SIG-M5 treated with dmso at 0.1 percent for 504 hours (cell line): ENCODE measurements around the gene RASGEF1C.

Experiments
- DNase-seq: peaks from one replicate; lab custom pipeline; 2025; ENCODE audit not compliant: unreplicated experiment; lab: John Stamatoyannopoulos, UW

RASGEF1C gene

DNA sequence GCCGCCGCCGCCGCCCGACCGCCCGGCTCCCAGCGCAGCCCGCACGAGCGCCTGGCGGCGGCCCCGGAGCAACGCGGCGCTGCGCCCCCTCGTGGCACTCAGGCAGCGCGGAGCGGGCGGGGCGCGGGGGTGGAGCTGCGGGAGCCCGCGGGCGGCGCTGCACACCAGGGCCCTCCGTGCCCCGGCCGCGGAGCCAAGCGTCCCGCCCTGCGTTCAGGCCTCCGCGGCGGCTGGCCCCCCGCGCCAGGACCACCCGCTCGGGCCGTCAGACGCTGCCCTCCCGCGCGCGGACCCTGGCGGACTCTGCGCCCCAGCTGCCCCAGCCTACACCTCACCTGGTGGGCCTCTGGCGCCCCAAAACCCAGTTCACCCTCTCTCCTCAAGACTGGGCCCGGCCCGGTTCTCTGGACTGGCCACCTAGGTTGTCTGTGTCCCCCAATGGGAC lies at the start of gene RASGEF1C:
Gene RASGEF1C (minus strand): TSS at position 75 of the 445 bp plus-strand sequence. CDS start 71,159 bp downstream, outside the sequence.
- DNase-seq = peak; percentile 41

DNA sequence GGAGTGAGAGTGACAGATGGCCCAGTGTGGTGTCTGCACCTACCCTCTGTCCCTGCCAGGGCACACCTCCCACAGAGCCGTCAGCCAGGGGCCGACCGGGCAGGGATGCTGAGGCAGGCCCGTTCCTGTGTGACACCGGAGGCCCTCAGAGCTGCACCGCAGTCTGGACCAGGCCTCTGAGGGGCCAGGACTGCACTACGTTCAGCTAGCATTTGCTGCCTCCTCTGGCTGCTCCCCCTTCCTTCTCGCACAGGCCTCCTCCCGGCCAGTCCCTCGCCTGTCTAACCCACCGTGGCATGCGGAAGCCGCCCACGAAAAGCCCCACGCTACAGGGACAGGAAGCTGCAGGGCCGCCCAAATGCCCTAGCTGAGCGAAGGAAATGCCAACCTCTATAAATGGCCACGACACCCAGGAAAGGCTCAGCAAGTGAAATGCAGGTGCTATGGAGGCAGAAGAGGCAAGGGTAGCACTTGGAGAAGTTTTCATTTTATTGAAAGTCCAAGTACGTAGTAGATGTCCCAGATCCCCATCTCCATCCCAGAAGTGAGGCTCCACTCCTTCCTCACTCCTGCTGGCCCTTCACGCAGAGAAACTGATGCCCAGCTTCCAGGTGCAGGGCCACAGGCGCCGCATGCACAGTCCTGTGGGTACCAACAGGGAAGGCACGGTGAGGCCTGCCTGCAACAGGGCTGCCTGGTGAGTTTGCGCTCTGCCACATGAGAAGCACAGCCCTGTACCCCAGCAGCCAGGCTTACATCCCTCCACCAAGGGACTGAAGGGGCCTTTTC lies 44.2 kb upstream of the RASGEF1C start:
- DNase-seq = no peak

DNA sequence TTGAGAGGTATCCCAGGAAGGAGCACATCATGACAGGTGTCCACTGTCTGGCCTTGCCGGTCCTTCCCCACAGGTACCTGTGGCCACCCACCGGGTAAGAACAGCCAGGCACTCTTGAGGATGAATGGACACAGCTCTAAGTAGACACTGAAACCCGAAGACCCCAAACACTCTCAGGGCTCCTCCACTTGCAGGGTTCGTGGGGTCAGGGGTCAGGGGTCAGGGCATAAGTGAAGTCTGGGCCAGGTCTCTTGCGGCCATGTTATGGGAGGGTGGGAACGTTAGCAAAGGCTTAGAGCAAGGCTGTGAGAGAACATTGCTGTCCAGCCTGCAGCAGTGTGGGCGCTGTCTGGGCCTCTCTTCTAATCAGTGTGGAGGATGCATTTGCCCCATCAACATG lies 42.9 kb upstream of the RASGEF1C start:
- DNase-seq = no peak

DNA sequence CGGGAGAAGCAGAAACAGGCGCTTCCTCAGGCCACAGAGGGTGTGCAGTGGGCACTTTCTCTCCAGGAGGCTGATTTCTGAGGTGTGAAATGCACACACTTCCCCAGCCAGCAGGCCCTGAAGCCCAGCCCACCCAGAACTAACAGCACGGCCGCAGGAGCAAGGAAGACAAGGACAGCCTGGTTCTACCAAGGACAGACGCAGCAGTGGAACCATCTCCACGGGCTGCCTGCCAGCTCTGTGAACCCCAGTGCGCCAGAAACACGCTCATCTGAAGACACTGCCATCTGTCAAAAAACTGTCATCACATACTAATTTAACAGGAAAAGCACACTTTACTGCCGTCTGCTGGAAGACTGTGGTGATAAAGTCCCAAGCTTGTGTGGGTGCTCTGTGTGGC lies 42.1 kb upstream of the RASGEF1C start:
- no peak for DNase-seq

DNA sequence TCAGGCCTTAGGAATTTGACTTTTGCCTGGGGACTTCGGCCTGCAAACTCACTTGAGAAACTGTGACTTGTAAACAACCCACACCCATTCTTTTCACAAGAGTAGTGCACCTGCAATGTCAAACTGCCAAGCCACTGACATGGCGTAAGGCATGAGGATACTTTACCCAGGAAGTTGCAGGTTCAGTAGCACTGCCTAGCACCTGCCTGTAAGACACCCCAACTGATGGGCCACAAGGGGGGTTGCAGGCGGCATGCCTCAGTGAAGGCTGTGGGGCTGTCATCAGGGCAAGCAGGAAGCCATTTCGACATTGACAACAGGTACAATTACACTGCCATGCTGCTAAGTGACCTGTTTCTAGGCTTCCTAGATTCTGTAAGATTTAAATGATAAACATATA lies 41.3 kb upstream of the RASGEF1C start:
- no peak for DNase-seq

DNA sequence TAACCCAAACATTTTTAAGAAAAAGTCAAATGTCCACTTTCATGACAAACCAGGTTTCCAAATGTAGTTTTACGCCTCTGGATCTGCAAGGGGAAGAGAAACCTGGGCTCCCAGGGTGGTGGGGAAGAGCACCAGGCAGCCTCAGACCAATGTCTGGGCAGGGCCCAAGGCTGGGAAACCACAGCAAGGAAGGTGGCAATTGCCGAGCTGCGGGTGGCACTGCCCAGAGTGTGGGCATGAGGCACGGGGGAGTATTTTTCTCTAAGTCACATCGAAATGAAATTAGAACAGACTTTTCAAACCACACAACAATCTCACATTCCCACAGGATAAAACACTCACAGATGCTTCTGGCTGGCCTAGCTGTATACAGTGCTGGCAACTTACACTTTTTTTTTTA lies 32.6 kb upstream of the RASGEF1C start:
- no peak for DNase-seq

DNA sequence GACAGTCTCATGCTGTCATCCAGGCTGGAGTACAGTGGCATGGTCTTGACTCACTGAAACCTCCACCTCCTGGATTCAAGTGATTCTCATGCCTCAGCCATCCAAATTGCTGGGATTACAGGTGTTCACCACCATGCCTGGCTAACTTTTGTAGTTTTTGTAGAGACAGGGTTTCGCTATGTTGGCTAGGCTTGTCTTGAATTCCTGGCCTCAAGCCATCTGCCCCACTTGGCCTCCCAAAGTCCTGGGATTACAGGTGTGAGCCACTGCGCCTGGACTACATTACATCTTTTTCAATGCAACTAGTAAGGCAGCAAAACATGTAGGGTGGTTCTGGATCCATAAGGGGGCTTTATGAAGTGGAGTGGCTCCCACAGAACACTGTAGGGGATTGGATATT lies 29.6 kb upstream of the RASGEF1C start:
- DNase-seq = no peak

DNA sequence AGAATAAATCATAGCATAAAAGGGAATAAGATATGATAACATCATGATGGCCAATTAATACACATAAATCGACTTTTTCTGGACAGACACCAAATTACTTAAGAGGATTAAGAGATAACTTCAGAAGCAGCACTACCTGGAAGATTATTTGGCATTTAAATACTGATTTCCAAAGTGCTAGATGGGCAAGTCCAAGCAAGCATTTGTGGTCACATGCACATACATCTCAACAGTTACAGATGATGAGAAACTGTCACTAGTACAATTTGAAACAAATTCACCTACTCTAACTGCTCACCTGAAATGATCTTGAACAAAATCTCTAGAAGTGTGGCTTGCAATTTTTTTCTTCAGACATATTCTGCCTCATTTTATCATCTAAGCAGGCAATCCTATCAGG lies 26.8 kb upstream of the RASGEF1C start:
- no peak for DNase-seq

DNA sequence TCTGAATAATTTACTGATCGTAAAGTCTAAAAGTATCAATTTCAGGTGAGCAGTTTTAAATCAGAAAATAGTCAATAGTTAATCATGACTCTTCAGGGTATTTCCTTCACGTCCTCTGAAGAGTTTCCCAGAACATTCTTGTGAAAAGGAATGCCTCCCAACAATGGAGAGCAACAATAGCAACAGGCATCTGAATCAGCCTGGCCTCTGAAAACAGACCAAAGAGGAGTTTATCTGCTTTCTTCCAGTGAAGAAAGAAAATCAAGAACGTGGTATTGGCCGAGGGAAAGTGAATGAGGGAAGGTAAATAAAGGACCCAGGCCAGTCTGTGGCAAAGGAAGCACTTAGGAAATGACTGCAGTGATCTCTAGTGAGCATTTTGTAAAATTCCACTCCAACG lies 26.1 kb upstream of the RASGEF1C start:
- DNase-seq = no peak

DNA sequence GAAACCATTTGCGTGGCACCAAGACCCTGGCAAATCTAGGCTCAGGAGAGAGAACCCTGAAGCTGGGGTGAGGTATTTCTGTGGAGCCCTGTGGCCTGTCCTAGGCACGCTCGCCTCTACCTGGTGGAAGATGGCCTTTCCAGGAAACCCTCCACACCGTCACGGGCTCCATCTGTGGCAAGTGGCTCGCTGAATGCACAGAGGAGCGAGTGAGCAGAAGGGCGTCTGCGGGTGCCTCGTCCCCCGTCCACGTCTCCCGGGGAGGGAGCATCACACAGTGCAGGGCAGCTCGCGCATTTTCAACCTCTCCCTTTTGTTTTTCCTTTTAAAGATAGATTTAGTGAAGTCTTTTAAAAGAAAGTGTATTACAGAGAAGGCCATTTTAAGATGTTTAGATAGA lies 25.3 kb upstream of the RASGEF1C start:
- DNase-seq = no peak

DNA sequence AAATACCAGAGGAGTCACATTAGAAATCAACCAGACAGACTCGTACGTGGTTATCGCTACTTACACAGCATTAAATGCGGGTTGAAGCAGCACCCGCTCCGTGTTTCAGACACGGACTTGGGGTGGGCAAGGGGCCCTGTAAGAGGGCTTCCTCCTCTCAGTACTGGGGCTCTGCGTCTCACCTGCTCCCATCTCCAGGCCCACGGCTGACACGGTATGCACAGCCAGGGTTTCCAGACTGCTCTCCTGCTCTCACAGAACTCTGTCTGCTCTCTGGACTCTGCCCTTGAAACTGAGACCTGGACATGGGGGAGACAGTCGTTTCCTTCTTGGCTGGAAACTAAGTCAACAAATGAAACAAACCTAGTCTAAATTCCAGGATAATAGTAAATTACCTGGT lies 24.7 kb upstream of the RASGEF1C start:
- DNase-seq = no peak

DNA sequence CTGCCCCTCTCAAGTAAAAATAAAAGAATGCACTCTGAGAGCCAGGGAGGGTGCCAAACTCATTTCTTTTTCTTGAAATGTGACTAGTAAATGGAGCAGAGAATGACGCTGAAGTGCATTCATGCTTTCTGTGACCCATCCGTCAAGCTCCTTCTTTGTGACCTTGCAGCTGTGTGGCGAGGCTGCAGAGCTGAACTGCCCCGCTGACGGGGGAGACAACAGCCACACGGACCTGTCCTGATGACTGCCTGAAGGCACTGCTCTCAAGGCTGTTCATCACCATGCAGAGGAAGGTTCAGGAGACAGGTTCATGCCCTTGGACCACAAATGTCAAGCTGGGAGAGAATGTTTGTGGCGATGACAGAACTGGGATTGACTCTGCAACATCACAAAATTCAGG lies 21.0 kb upstream of the RASGEF1C start:
- DNase-seq = no peak

DNA sequence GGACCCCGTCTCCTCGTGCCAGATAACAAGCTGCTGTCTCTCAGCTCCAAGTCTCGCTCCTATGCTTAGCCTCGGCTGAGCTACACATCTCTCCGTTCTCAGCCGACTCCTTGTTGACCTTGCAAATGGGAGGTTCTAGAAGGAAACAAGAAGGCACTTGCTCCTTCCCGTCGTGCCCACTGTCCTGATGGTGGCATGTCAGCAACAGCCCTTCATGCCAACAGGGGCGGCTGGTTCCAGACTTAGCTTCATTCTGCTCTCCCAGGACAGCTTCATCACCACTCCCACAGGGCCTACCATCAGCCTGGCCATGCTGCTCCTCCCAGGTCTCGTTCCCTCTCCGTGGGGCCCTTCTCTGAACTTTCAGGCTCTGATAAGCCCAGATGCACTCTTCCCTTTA lies 13.0 kb upstream of the RASGEF1C start:
- no peak for DNase-seq

DNA sequence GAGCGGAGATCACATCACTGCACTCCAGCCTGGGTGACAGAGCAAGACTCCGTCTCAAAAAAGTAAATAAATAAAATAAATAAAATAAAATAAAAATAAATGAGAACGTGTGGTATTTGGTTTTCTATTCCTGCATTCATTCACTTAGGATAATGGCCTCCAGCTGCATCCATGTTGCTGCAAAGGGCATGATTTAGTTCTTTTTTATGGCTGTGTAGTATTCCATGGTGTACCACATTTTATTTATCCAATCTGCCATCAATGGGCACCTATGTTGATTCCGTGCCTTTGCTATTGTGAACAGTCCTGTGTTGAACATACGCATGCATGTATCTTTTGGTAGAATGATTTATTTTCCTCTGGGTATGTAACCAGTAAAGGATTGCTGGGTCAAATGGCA lies 8.8 kb upstream of the RASGEF1C start:
- no peak for DNase-seq

DNA sequence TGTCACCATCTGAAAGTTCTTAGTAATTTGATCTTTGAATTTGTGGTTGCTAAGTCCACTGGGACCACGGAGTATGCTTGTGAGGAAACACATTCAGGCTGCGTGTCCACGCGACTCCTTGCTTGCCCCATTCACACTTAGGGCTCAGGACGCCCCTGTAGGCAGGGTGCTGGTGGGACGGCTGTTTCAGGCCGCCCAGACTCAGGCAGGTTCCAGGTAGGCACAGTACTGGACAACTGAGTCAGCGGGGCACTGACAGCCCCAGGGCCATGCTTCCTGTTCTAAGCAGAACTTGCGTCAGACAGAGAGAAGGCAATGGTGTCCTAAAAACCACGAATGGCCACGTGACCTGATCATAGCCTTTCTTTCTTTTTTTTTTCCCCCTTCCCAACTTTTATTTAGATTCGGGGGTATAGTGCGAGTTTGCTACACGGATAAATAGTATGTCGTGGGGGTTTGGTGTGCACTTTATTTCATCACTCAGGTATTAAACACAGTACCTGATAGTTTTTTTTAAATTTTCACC lies 7.7 kb upstream of the RASGEF1C start:
- no peak for DNase-seq

DNA sequence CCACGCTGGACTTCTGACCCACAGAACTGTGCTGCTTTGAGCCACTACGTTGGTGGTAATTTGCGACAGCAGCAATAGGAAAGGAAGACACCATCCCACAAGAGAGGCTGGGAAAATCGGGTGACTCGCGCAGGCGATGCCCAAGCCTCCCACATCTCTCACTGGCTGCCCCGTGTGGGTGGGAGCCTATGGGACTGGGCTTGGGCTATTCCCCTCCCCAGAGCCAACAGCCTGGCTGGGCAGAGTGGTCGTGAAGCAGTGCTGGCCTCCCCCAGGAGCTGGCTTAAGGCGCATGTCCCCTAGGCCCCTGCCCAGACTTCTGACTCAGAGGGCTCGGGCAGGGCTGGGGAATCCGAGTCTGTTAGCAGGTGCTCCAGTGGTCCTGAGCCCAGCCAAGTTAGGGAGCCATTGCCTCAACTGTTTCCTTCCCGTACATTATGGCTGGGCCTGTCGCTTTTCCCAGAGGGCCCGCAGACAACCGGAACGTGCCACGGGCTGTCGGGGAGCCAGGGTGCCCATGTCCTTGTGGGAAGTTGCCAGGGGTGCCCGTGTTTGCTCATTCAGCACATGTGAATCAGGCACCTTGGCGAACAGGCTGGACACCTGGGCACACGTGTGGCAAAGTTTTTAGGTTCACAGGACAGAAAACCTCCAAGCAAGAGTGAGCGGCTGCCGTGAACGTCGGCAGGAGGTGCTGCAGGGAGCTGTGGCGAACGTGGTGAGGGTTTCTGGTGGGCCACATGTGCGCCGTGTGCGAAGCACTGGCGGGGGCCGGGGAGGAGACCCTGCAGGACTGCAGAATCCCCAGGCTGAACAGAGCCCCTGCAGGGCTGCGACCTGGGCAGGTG lies 7.0 kb upstream of the RASGEF1C start:
- no peak for DNase-seq

DNA sequence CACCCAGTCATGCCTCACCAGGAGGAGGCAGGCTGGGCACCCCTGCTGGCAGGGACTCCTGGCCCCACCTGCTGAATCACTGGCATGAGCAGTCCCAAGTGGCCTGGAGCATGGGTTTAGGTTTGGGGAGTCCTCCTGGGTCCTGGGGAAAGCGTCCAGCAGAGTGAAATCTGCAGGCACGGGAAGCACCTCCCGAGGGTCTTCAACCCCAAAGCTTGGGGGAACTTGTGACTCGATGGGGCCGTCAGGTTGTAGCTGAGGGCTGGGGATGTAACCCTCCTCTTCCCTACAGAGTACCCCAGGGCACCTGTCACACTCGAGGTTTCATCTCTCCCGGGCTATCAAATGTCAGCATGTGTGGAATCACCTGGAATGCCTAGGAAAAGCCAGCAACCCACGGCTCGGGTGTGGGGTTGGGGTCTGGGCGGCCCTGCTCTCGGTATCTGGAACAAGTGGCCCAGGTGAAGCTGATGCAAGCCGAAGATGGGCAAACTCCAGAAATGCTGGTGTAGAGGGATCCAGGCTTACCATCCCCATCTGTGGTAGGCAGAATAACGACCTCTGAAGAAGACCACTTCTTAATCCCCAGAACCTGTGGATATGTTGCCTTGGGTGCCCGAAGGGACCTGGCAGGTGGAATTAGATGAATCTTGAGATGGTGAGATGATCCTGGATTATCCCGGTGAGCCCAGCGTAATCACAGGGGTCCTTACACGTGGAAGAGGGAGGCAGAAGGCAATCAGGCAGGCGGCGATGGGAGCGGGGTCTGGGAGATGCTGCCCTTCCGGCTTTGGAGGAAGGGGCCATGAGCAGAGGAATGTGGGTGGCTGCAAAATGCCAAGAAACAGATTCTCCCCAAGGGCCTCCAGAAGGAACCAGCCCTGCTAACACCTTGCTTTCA lies 6.1 kb upstream of the RASGEF1C start:
- no peak for DNase-seq

DNA sequence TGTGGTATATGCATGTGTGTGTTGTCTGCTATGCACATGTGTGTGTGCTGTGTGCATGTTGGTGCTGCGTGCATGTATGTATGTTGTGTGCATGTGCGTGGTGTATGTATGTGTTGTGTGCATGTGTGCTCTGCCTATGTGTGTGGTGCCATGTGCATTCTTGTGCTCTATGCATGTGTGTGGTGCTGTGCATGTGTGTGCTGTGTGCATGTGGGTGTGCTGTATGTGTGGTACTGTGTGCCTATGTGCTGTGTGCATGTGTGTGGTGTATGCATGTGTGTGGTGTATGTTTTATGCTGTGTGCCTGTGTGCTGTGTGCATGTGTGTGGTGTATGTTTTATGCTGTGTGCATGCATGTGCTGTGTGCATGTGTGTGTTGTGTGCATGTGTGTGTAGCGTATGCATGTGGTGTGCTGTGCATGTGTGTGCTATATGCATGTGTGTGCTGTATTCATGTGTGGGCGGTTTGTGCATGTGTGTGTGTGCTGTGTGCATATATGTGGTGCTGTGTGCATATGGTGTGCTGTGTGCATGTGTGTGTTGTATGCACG lies 4.7 kb upstream of the RASGEF1C start:
- no peak for DNase-seq

DNA sequence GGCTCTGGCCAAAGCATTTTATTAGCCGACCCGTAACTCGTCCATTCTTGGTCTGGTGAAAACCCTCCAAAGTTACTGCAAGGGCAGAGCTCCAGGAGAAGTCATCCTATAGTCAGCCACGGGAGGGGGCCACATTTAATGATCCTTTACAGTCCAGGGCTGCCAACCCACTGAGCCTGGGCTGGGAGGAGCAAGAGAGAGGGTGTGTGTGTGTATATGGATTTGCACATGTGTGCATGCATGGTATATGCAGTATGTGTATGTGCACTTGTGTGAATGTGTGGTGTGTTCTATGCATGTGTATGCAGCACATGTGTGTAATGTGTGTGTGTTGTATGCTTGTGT lies 4.2 kb upstream of the RASGEF1C start:
- DNase-seq = no peak

DNA sequence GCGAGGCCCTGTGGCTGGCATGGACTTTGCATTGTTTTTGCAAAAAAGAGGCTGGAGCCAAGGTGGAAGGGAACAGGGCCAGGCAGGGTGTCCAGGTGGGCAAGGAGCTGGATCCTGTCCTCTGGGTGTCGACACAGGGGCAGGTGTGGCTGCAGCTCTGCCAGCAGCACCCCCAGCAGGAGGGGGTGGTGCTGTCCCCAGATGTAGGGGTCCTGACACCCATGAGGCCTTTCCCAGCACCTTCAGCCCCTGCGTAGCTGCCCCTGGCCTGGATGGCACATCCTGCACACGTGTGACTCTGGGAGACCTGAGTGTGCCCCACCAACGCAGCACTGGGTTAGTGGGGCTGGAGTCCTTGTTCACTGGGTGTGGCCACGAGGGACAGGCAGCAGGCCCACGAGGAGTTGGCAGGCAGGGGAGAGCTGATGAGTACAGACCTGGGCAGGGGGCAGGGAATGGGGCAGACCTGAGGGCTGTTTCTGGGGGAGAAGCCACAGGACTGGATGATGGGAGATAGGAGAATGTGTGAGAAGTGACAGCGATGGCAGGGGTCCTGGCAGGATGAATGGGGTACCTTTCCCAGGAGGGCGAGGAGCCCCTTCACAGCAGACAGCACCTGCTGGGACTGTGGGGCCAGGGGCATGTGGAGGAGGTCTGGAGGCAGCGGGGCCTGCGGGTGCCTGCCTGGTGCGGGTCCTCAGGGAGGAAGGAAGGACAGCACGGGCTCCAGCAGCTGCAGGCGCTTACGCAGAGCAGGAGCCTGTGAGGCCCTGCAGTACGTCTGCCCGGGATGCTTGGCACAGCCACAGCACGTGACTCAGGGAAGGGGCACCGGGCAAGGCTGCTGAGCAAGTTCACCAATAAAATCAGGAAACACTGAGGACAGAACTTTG lies 3.6 kb upstream of the RASGEF1C start:
- DNase-seq = no peak
